Measurements from ENCODE around the gene GFOD1. TPM values are rescaled to one million over a fixed set of nuclear protein-coding genes. Genes with fewer than 3 reads are reported as not detected.
"Not testable (repeated sequence)": the region's sequence is repeated elsewhere in the genome, so short reads cannot be mapped to it uniquely, and the experiment has no call there.

Gene GFOD1
- total and polyA plus RNA-seq, 11 donors: 16.2 to 65.8 (median 41.5) TPM

GRCh38 chr6:13395272-13396237 lies 91.8 kb downstream of the GFOD1 start:
- peak; percentile 33 to 82 (median 76) for ATAC-seq
- intact Hi-C loops (cut with DNase I): loop anchor here in 2 of 10 donors (5.0 kb wide), 2 partner anchors 33 to 58 kb away; no protein-coding TSS in a partner anchor

GRCh38 chr6:13392462-13392861 lies 94.9 kb downstream of the GFOD1 start:
- peaks cover 0 to 14% (median 0%) of the 10 kb centered on the region in 12 donors for H3K9me3 ChIP-seq
- peaks cover 2 to 34% (median 29%) of the 10 kb centered on the region in 12 donors for H3K4me1 ChIP-seq
- intact Hi-C loops (cut with DNase I): no loop called here
- WGBS, 4 donors: 50 to 77% (median 74%) methylated on average over 2 of the region's 2 CpGs
- TF ChIP-seq, protein P1, sequence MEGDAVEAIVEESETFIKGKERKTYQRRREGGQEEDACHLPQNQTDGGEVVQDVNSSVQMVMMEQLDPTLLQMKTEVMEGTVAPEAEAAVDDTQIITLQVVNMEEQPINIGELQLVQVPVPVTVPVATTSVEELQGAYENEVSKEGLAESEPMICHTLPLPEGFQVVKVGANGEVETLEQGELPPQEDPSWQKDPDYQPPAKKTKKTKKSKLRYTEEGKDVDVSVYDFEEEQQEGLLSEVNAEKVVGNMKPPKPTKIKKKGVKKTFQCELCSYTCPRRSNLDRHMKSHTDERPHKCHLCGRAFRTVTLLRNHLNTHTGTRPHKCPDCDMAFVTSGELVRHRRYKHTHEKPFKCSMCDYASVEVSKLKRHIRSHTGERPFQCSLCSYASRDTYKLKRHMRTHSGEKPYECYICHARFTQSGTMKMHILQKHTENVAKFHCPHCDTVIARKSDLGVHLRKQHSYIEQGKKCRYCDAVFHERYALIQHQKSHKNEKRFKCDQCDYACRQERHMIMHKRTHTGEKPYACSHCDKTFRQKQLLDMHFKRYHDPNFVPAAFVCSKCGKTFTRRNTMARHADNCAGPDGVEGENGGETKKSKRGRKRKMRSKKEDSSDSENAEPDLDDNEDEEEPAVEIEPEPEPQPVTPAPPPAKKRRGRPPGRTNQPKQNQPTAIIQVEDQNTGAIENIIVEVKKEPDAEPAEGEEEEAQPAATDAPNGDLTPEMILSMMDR (IDR thresholded peaks at IDR 0.05): no peak
- no peak for TF ChIP-seq POLR2A (IDR thresholded peaks at IDR 0.05)
- no peak overlapping the region for H3K4me3 ChIP-seq
- no peaks in the 10 kb centered on the region for H3K27me3 ChIP-seq
- H3K27ac ChIP-seq: no peak overlapping the region
- DNase-seq: no peak
- no peaks in the 10 kb centered on the region for H3K36me3 ChIP-seq
- no peak for ATAC-seq

More at GRCh38 chr6:13395272-13396237, 91.8 kb downstream of the GFOD1 start:
- no peaks in the 10 kb centered on the region for H3K9me3 ChIP-seq
- 24 to 37% (median 29%) methylated on average over 12 of the region's 12 CpGs for WGBS, 4 donors
- peak overlapping the region in 11 of 12 donors; percentile 24 to 84 (median 70) for H3K27ac ChIP-seq
- H3K4me1 ChIP-seq: peaks cover 7 to 60% (median 46%) of the 10 kb centered on the region in 12 donors
- no peak overlapping the region for H3K4me3 ChIP-seq
- H3K36me3 ChIP-seq: no peaks in the 10 kb centered on the region
- TF ChIP-seq POLR2A (IDR thresholded peaks at IDR 0.05): no peak
- TF ChIP-seq, protein P1 (IDR thresholded peaks at IDR 0.05): no peak
- no peaks in the 10 kb centered on the region for H3K27me3 ChIP-seq
- peak; percentile 76 to 83 (median 78) for DNase-seq

DNA sequence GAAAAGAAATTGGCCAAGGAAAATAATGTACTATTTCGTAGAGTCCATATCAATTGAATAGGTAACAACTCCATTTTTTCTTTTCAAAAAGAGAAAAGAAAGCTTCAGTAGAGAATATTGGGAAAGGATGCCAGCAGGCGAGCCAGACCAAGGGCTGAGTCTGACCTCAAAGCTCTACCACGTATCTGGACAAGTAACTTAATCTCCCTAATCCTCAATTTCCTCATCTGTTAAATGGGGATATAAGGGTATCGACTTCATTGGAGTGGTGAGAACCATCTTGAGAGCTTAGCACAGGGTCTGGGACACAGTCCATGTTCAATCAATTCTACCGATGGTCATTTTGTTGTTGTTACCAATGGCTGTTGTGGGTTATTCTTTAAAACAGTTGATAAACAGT lies 95.9 kb downstream of the GFOD1 start:
- Histone ChIP-seq H3K27ac (no peak overlapping the region), H3K4me1 (peaks cover 0 to 25% (median 20%) of the 10 kb centered on the region in 12 donors), H3K4me3 (no peak overlapping the region), H3K36me3 (no peaks in the 10 kb centered on the region), H3K9me3 (peaks cover 0 to 14% (median 0%) of the 10 kb centered on the region in 12 donors), H3K27me3 (no peaks in the 10 kb centered on the region)
- no peak for TF ChIP-seq POLR2A (IDR thresholded peaks at IDR 0.05)
- TF ChIP-seq, protein P1 (IDR thresholded peaks at IDR 0.05): no peak
- ATAC-seq (no peak), DNase-seq (no peak)
- intact Hi-C loops (cut with DNase I): no loop called here
- WGBS, 4 donors: 94 to 97% (median 95%) methylated on average over 5 of the region's 5 CpGs

GRCh38 chr6:13390658-13391057 lies 96.7 kb downstream of the GFOD1 start:
- ATAC-seq (no peak), DNase-seq (no peak)
- TF ChIP-seq, protein P1 (IDR thresholded peaks at IDR 0.05): no peak
- TF ChIP-seq POLR2A (IDR thresholded peaks at IDR 0.05): no peak
- 65 to 92% (median 82%) methylated on average over 3 of the region's 3 CpGs for WGBS, 4 donors
- Histone ChIP-seq H3K27me3 (no peaks in the 10 kb centered on the region), H3K27ac (no peak overlapping the region), H3K36me3 (no peaks in the 10 kb centered on the region), H3K4me3 (no peak overlapping the region), H3K4me1 (peaks cover 0 to 16% (median 11%) of the 10 kb centered on the region in 12 donors), H3K9me3 (peaks cover 0 to 14% (median 0%) of the 10 kb centered on the region in 12 donors)
- intact Hi-C loops (cut with DNase I): no loop called here

GRCh38 chr6:13389237-13389636 lies 98.2 kb downstream of the GFOD1 start:
- intact Hi-C loops (cut with DNase I); H3K27me3 ChIP-seq; H3K4me3 ChIP-seq; ATAC-seq; H3K27ac ChIP-seq; H3K36me3 ChIP-seq; DNase-seq: not testable (repeated sequence)
- Histone ChIP-seq H3K9me3 (peaks cover 0 to 14% (median 0%) of the 10 kb centered on the region in 12 donors), H3K4me1 (peaks cover 0 to 18% (median 8%) of the 10 kb centered on the region in 12 donors)
- 91 to 100% (median 98%) methylated on average over 1 of the region's 1 CpG for WGBS, 4 donors

DNA sequence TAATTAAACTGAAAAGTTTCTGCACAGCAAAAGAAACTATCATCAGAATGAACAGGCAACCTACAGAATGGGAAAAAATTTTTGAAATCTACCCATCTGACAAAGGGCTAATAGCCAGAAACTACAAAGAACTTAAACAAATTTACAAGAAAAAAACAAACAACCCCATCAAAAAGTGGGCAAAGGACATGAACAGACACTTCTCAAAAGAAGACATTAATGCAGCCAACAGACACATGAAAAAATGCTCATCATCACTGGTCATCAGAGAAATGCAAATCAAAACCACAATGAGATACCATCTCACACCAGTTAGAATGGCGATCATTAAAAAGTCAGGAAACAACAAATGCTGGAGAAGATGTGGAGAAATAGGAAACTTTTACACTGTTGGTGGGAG lies 98.6 kb downstream of the GFOD1 start:
- 89 to 100% (median 95%) methylated on average over 1 of the region's 1 CpG for WGBS, 4 donors
- not testable (repeated sequence) for ATAC-seq

More for the DNA sequence above, 98.6 kb downstream of the GFOD1 start:
- peaks cover 0 to 14% (median 0%) of the 10 kb centered on the region in 12 donors for H3K9me3 ChIP-seq
- DNase-seq; intact Hi-C loops (cut with DNase I); H3K27ac ChIP-seq; H3K27me3 ChIP-seq; H3K36me3 ChIP-seq; H3K4me3 ChIP-seq: not testable (repeated sequence)
- peaks cover 0 to 23% (median 12%) of the 10 kb centered on the region in 12 donors for H3K4me1 ChIP-seq

Data from heart left ventricle (tissue), 16 donors.